ENCODE results near the gene PCDH15. TPM values are rescaled to one million over a fixed set of nuclear protein-coding genes. Genes with fewer than 3 reads are reported as not detected.
"Not testable (repeated sequence)": the region's sequence is repeated elsewhere in the genome, so short reads cannot be mapped to it uniquely, and the experiment has no call there.

PCDH15 gene
- total and polyA plus RNA-seq, 2 experiments from 2014 or later, result not detected

- in situ Hi-C loops (cut with MboI), result no loop called here
- Histone ChIP-seq H3K79me2 (ENCODE audit: insufficient read depth) (no peaks in the 10 kb centered on the region), H3K9me2 (ENCODE audit: insufficient read depth) (no peaks in the 10 kb centered on the region), H3K4me1 (ENCODE audit: insufficient read depth) (no peaks in the 10 kb centered on the region), H2AFZ (no peak overlapping the region), H3K4me2 (ENCODE audit: unreplicated experiment) (no peak overlapping the region), H3K9ac (no peak overlapping the region), H3F3A (ENCODE audit: insufficient read depth) (no peaks in the 10 kb centered on the region), H3K36me3 (ENCODE audit: low read depth) (no peaks in the 10 kb centered on the region), H3K9me3 (ENCODE audit: low read depth) (no peaks in the 10 kb centered on the region), H3K4me3 (no peak overlapping the region), H3K27ac (no peak overlapping the region), H3K27me3 (replicated peaks; ENCODE audit: insufficient read depth) (no peaks in the 10 kb centered on the region), H4K20me1 (ENCODE audit: insufficient read depth) (no peaks in the 10 kb centered on the region)
- DNase-seq, result no peak
- 5 to 15% methylated on average over 3 of the region's 3 CpGs for WGBS, 2 experiments (ENCODE audit: low coverage in 1 of 2, low lambda C conversion rate in 2 of 2, missing lambda C conversion rate in 2 of 2)
- TF ChIP-seq EZH2phosphoT487 (IDR thresholded peaks at IDR 0.05; ENCODE audit: insufficient read depth, low read depth) (no peak), EZH2 (IDR thresholded peaks at IDR 0.05; ENCODE audit: insufficient read depth, poor library complexity, severe bottlenecking) (no peak)
These were observed 870.4 kb downstream of the PCDH15 start for GRCh38 chr10:53930648-53931047.

GRCh38 chr10:53924051-53924700, 876.9 kb downstream of the PCDH15 start:
- H3K4me3 ChIP-seq; H3K4me1 ChIP-seq (ENCODE audit: insufficient read depth); H2AFZ ChIP-seq; H4K20me1 ChIP-seq (ENCODE audit: insufficient read depth); H3K9me2 ChIP-seq (ENCODE audit: insufficient read depth); H3K4me2 ChIP-seq (ENCODE audit: unreplicated experiment); in situ Hi-C loops (cut with MboI); DNase-seq; H3K27ac ChIP-seq; H3K27me3 ChIP-seq (replicated peaks; ENCODE audit: insufficient read depth); H3K79me2 ChIP-seq (ENCODE audit: insufficient read depth); H3K9me3 ChIP-seq (ENCODE audit: low read depth); H3K36me3 ChIP-seq (ENCODE audit: low read depth); H3F3A ChIP-seq (ENCODE audit: insufficient read depth); H3K9ac ChIP-seq: not testable (repeated sequence)
- 62 to 67% methylated on average over 28 to 32 of the region's 34 CpGs for WGBS, 2 experiments (ENCODE audit: low coverage in 1 of 2, low lambda C conversion rate in 2 of 2, missing lambda C conversion rate in 2 of 2)

- WGBS, 2 experiments (ENCODE audit: low coverage in 1 of 2, low lambda C conversion rate in 2 of 2, missing lambda C conversion rate in 2 of 2), result 7 to 12% methylated on average over 4 of the region's 4 CpGs
- Histone ChIP-seq H2AFZ (no peak overlapping the region), H3K9me2 (ENCODE audit: insufficient read depth) (no peaks in the 10 kb centered on the region), H3K36me3 (ENCODE audit: low read depth) (no peaks in the 10 kb centered on the region), H3K4me2 (ENCODE audit: unreplicated experiment) (no peak overlapping the region), H3K79me2 (ENCODE audit: insufficient read depth) (no peaks in the 10 kb centered on the region), H4K20me1 (ENCODE audit: insufficient read depth) (no peaks in the 10 kb centered on the region), H3K27ac (no peak overlapping the region), H3K4me1 (ENCODE audit: insufficient read depth) (no peaks in the 10 kb centered on the region), H3F3A (ENCODE audit: insufficient read depth) (no peaks in the 10 kb centered on the region), H3K9me3 (ENCODE audit: low read depth) (no peaks in the 10 kb centered on the region), H3K27me3 (replicated peaks; ENCODE audit: insufficient read depth) (no peaks in the 10 kb centered on the region), H3K9ac (no peak overlapping the region), H3K4me3 (no peak overlapping the region)
- TF ChIP-seq EZH2 (IDR thresholded peaks at IDR 0.05; ENCODE audit: insufficient read depth, poor library complexity, severe bottlenecking) (no peak), EZH2phosphoT487 (IDR thresholded peaks at IDR 0.05; ENCODE audit: insufficient read depth, low read depth) (no peak)
- DNase-seq, result no peak
- in situ Hi-C loops (cut with MboI), result no loop called here
These were observed 882.3 kb downstream of the PCDH15 start for GRCh38 chr10:53918755-53919154.

GRCh38 chr10:53909791-53910190, 891.2 kb downstream of the PCDH15 start:
- no peaks in the 10 kb centered on the region for H3K4me1 ChIP-seq (ENCODE audit: insufficient read depth)
- in situ Hi-C loops (cut with MboI), result no loop called here
- no peaks in the 10 kb centered on the region for H4K20me1 ChIP-seq (ENCODE audit: insufficient read depth)
- no peak overlapping the region for H2AFZ ChIP-seq
- H3K9ac ChIP-seq, result no peak overlapping the region
- H3K9me3 ChIP-seq (ENCODE audit: low read depth), result no peaks in the 10 kb centered on the region
- no peak for DNase-seq
- H3K4me2 ChIP-seq (ENCODE audit: unreplicated experiment), result no peak overlapping the region
- H3K36me3 ChIP-seq (ENCODE audit: low read depth), result no peaks in the 10 kb centered on the region
- H3K9me2 ChIP-seq (ENCODE audit: insufficient read depth), result no peaks in the 10 kb centered on the region
- TF ChIP-seq EZH2 (IDR thresholded peaks at IDR 0.05; ENCODE audit: insufficient read depth, poor library complexity, severe bottlenecking) (no peak), EZH2phosphoT487 (IDR thresholded peaks at IDR 0.05; ENCODE audit: insufficient read depth, low read depth) (no peak)
- WGBS, 2 experiments (ENCODE audit: low coverage in 1 of 2, low lambda C conversion rate in 2 of 2, missing lambda C conversion rate in 2 of 2), result 11 to 19% methylated on average over 5 of the region's 5 CpGs
- H3K27ac ChIP-seq, result no peak overlapping the region
- no peaks in the 10 kb centered on the region for H3F3A ChIP-seq (ENCODE audit: insufficient read depth)
- H3K4me3 ChIP-seq, result no peak overlapping the region
- H3K79me2 ChIP-seq (ENCODE audit: insufficient read depth), result no peaks in the 10 kb centered on the region
- no peaks in the 10 kb centered on the region for H3K27me3 ChIP-seq (replicated peaks; ENCODE audit: insufficient read depth)
